Chondrocyte (in vitro differentiated cells): Measurements from ENCODE around the gene ANAPC2. TPM values are rescaled to one million over a fixed set of nuclear protein-coding genes. Genes with fewer than 3 reads are reported as not detected.

Source experiments
- DNase-seq: peaks from one replicate; pipeline ENCODE4 v3.0.0; 2021; ENCODE audit warnings: mixed read lengths, low spot score
- H3K27ac Mint-ChIP-seq: one replicate; pipeline ENCODE4 v1.8.0; 2021; ENCODE audit warnings: mild to moderate bottlenecking, moderate library complexity, mixed read lengths; ENCODE audit not compliant: unreplicated experiment
- H3K27me3 Mint-ChIP-seq: 2 replicates; pipeline ENCODE4 v1.8.0; 2021; ENCODE audit warnings: low read depth, mixed read lengths
- H3K36me3 Mint-ChIP-seq: 2 replicates; pipeline ENCODE4 v1.8.0; 2021; ENCODE audit warnings: low read depth, mixed read lengths
- H3K4me1 Mint-ChIP-seq: 2 replicates; pipeline ENCODE4 v1.8.0; 2021; ENCODE audit warnings: low read depth, mild to moderate bottlenecking, mixed read lengths
- H3K4me3 Mint-ChIP-seq: one replicate; pipeline ENCODE4 v1.8.0; 2021; ENCODE audit warnings: mild to moderate bottlenecking, moderate library complexity, mixed read lengths; ENCODE audit not compliant: unreplicated experiment
- H3K9me3 Mint-ChIP-seq: 2 replicates; pipeline ENCODE4 v1.8.0; 2021; ENCODE audit warnings: low read depth, mixed read lengths
- total RNA-seq: library from RNA; stranded (reverse); gene quantifications from 3 replicates; pipeline ENCODE4 v1.2.1, GENCODE V29; 2021
- TF ChIP-seq, protein P1 (sequence below): fragments of 200-600 bp; sonication (generic); IDR thresholded peaks from 2 replicates; pipeline ENCODE4 v1.5.0; 2021; ENCODE audit warnings: antibody characterized with exemption, mild to moderate bottlenecking, moderate library complexity

ANAPC2 gene
- total RNA-seq, 1 donor from 2014 or later: 41.0 TPM

DNA sequence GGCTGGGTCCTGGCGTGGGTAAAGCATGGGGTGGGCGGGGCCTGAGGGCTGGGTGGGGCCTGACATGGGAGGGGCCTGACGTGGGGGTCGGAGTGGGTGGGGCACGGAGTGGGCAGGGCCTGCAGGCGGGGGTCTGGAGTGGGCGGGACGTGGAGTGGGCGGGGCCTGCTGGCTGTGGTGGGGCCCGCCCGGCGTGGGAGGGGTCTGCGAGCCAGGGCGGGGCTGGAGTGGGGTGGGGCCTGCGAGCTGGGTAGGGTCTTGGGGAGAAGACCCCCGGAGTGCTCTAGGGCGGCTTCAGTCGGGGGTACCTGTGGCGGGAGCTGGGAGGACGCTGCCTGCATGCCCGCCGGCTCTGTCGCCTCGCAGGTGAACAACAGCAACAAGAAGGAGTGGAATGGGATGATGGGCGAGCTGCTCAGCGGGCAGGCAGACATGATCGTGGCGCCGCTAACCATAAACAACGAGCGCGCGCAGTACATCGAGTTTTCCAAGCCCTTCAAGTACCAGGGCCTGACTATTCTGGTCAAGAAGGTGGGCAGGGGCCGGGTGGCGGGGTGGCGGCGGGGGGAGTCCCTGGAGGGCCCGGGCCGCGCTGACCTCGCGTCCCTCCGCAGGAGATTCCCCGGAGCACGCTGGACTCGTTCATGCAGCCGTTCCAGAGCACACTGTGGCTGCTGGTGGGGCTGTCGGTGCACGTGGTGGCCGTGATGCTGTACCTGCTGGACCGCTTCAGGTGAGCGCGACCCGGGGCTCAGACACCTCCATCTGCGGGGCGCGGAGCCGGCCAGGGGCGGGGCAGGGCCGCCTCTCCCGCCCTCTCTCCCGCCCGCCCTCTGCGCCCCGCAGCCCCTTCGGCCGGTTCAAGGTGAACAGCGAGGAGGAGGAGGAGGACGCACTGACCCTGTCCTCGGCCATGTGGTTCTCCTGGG, 26.5 kb downstream of the ANAPC2 start:
- peaks cover 5% of the 10 kb centered on the region for H3K4me1 Mint-ChIP-seq
- H3K27ac Mint-ChIP-seq: no peak overlapping the region
- no peak overlapping the region for H3K4me3 Mint-ChIP-seq
- no peak for DNase-seq
- TF ChIP-seq, protein P1, sequence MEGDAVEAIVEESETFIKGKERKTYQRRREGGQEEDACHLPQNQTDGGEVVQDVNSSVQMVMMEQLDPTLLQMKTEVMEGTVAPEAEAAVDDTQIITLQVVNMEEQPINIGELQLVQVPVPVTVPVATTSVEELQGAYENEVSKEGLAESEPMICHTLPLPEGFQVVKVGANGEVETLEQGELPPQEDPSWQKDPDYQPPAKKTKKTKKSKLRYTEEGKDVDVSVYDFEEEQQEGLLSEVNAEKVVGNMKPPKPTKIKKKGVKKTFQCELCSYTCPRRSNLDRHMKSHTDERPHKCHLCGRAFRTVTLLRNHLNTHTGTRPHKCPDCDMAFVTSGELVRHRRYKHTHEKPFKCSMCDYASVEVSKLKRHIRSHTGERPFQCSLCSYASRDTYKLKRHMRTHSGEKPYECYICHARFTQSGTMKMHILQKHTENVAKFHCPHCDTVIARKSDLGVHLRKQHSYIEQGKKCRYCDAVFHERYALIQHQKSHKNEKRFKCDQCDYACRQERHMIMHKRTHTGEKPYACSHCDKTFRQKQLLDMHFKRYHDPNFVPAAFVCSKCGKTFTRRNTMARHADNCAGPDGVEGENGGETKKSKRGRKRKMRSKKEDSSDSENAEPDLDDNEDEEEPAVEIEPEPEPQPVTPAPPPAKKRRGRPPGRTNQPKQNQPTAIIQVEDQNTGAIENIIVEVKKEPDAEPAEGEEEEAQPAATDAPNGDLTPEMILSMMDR: no peak
- no peaks in the 10 kb centered on the region for H3K9me3 Mint-ChIP-seq
- H3K36me3 Mint-ChIP-seq: no peaks in the 10 kb centered on the region
- H3K27me3 Mint-ChIP-seq: peaks cover 50% of the 10 kb centered on the region

DNA sequence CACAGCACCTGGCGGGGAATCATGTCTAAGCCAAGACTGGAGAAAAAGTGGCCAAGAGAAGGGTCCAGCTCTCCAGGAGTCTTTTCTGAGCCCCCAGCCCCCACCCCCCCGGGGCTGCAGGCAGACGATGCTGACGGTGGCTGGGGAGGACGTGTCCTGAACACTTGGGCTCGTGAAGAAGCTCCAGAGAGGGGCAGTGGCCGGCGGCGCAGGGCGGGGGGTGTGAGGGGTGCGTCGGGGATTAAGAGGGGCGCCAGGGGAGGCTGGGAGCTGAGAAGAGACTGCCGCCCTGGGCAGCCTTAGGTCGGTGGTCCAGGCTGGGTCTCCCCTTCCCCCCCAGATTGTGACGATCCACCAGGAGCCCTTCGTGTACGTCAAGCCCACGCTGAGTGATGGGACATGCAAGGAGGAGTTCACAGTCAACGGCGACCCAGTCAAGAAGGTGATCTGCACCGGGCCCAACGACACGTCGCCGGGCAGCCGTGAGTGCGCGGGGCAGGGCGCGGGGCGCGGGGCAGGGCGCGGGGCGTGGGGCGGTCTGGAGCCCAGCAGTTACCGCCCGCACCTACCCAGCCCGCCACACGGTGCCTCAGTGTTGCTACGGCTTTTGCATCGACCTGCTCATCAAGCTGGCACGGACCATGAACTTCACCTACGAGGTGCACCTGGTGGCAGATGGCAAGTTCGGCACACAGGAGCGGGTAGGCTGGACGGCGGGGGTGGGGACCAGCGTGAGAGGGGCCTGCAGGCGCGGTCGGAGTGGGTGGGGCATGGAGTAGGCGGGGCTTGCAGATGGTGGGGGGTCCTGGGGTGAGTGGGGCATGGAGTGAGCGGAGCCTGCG, 27.4 kb downstream of the ANAPC2 start:
- Mint-ChIP-seq H3K4me1 (peaks cover 5% of the 10 kb centered on the region), H3K9me3 (no peaks in the 10 kb centered on the region), H3K27ac (no peak overlapping the region), H3K4me3 (no peak overlapping the region), H3K36me3 (no peaks in the 10 kb centered on the region), H3K27me3 (peaks cover 45% of the 10 kb centered on the region)
- TF ChIP-seq, protein P1: no peak
- no peak for DNase-seq

DNA sequence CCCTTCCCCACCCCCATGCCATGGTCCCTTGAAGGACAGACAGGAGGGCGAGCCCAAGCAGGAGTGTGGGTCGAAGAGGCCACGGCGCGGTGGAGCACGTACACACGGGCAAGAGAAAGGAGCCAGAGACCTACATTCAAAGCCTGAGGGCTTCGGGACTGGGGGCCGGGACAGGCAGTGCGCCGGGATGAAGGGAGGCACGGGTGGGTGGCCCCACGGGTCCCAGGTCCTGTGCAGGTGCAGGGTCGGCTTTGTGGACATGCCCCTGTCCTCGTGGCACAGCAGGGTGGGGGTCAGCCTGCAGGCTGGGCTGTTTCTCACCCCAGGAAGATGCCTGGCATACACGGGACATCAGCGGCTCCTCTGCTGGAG, 28.3 kb downstream of the ANAPC2 start:
- TF ChIP-seq, protein P1: no peak
- Mint-ChIP-seq H3K4me1 (peaks cover 5% of the 10 kb centered on the region), H3K27ac (no peak overlapping the region), H3K27me3 (peaks cover 39% of the 10 kb centered on the region), H3K4me3 (no peak overlapping the region), H3K9me3 (no peaks in the 10 kb centered on the region), H3K36me3 (no peaks in the 10 kb centered on the region)
- no peak for DNase-seq

DNA sequence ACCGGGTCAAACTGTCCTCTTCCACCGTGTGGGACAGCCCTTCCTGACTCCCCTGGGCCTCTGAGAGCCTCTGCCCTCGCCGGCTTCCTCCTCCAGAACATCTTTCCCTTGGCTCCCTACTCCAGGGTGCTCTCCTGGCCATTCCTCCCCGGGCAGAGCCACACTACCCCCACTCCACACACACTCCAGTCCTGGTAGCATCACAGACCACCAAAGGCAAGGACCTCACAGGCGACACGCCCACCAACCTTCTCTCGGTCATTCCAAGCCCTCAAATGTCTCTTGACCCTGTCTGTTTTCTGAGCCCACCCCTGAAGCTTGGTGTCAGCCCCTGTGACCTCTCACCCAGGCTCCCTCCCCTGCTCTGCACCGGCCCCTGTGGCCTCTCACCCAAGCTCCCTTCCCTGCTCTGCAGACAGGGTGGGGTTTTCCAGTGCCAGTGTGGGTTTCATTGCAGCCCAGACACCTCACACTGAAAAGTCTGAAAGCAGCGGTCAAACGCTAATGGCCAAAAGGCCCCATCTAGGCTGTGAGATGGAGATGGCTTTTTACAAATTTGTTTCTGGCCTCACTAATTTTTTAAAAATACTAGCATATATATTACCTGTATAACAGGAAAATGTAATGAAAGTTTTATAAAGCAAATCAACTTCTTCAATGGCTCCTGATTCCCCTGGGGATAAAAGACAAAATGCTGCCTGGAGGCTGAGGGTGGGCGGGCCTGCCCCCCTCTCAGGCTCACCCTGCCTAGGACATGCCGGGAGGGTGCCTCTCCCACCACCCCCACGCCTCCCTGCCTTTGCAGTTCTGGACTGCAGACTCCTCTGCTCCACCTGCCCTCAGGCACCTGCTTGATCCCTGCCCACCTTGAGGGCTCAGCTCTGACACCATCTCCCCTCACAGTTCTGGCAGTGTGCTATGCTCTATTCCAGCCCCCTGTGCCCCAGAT, 29.0 kb downstream of the ANAPC2 start:
- TF ChIP-seq, protein P1: no peak
- Mint-ChIP-seq H3K27me3 (peaks cover 35% of the 10 kb centered on the region), H3K4me3 (no peak overlapping the region), H3K9me3 (no peaks in the 10 kb centered on the region), H3K4me1 (peaks cover 5% of the 10 kb centered on the region), H3K36me3 (no peaks in the 10 kb centered on the region), H3K27ac (no peak overlapping the region)
- DNase-seq: no peak
